Activated gamma-delta T cell (primary cell): ENCODE results near the gene SNX20.

ENCODE experiments used
- DNase-seq: peaks from one replicate; lab custom pipeline; 2025; lab: John Stamatoyannopoulos, UW

The SNX20 gene

GRCh38 chr16:50680556-50680893 is 587 bp downstream of the SNX20 start:
- DNase-seq: no peak

- no peak for DNase-seq
These were observed 1.2 kb downstream of the SNX20 start for GRCh38 chr16:50679676-50680555.

- no peak for DNase-seq
These were observed 1.8 kb downstream of the SNX20 start for GRCh38 chr16:50679266-50679665.

- DNase-seq: no peak
These were observed 2.6 kb downstream of the SNX20 start for GRCh38 chr16:50678531-50678930.

- no peak for DNase-seq
These were observed 3.8 kb downstream of the SNX20 start for GRCh38 chr16:50677351-50677750.

- no peak for DNase-seq
These were observed 4.4 kb downstream of the SNX20 start for GRCh38 chr16:50676684-50677225.

- DNase-seq: no peak
These were observed 5.2 kb downstream of the SNX20 start for GRCh38 chr16:50675686-50676610.

GRCh38 chr16:50674831-50675230 is 6.3 kb downstream of the SNX20 start:
- no peak for DNase-seq

- DNase-seq: no peak
These were observed 7.4 kb downstream of the SNX20 start for GRCh38 chr16:50673496-50674275.

- no peak for DNase-seq
These were observed 9.4 kb downstream of the SNX20 start for GRCh38 chr16:50671644-50672260.

GRCh38 chr16:50670476-50670875 is 10.6 kb downstream of the SNX20 start:
- DNase-seq: no peak

GRCh38 chr16:50669741-50670140 is 11.4 kb downstream of the SNX20 start:
- no peak for DNase-seq

GRCh38 chr16:50668368-50669008 is 12.6 kb downstream of the SNX20 start:
- DNase-seq: no peak

GRCh38 chr16:50667497-50668367 is 13.4 kb downstream of the SNX20 start:
- DNase-seq: no peak

- DNase-seq: no peak
These were observed 14.2 kb downstream of the SNX20 start for GRCh38 chr16:50666658-50667496.

GRCh38 chr16:50665128-50665878 is 15.8 kb downstream of the SNX20 start:
- peak; percentile 23 for DNase-seq

- DNase-seq: no peak
These were observed 16.8 kb downstream of the SNX20 start for GRCh38 chr16:50664270-50664669.

GRCh38 chr16:50662306-50662940 is 18.7 kb downstream of the SNX20 start:
- DNase-seq: no peak
